HG02678 (cell line): Measurements from ENCODE around the gene MSH5.
"Not testable (repeated sequence)": the region's sequence is repeated elsewhere in the genome, so short reads cannot be mapped to it uniquely, and the experiment has no call there.

Source experiments
- ATAC-seq: cut with Tn5 transposase; IDR thresholded peaks from one replicate; pipeline ENCODE4 v1.9.1; 2021; ENCODE audit warnings: mild to moderate bottlenecking, moderate library complexity; ENCODE audit not compliant: unreplicated experiment

MSH5 gene

DNA sequence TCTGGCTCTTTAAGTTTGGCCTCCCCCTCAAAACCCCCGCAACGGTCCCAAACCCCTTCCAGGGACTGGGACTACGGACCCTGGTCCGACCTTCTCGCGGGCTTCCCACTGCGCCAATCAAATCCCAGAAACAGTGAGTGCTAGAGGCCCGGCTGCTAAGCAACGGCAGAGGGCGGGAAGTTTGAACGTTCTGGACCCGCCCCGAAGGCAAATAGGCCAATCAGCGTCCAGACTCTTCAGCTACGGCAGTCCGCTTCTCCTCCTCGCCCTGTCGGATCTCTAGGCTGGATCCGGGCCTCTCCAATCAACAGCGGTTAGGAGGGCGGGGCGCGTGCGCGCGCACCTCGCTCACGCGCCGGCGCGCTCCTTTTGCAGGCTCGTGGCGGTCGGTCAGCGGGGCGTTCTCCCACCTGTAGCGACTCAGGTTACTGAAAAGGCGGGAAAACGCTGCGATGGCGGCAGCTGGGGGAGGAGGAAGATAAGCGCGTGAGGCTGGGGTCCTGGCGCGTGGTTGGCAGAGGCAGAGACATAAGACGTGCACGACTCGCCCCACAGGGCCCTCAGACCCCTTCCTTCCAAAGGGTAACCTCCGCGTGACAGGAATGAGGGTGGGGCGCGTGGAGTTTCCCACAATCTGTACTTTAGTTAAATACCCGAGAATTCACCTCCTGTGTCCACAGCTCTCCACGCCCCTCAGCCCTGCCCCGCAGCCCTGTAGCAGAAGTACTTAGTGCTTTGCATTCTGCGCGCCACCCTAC, at the start of gene MSH5:
Gene MSH5 (plus strand): TSS at position 367 of the 758 bp plus-strand sequence. CDS start 462 bp downstream, outside the sequence.
- ATAC-seq: peak; percentile 84

DNA sequence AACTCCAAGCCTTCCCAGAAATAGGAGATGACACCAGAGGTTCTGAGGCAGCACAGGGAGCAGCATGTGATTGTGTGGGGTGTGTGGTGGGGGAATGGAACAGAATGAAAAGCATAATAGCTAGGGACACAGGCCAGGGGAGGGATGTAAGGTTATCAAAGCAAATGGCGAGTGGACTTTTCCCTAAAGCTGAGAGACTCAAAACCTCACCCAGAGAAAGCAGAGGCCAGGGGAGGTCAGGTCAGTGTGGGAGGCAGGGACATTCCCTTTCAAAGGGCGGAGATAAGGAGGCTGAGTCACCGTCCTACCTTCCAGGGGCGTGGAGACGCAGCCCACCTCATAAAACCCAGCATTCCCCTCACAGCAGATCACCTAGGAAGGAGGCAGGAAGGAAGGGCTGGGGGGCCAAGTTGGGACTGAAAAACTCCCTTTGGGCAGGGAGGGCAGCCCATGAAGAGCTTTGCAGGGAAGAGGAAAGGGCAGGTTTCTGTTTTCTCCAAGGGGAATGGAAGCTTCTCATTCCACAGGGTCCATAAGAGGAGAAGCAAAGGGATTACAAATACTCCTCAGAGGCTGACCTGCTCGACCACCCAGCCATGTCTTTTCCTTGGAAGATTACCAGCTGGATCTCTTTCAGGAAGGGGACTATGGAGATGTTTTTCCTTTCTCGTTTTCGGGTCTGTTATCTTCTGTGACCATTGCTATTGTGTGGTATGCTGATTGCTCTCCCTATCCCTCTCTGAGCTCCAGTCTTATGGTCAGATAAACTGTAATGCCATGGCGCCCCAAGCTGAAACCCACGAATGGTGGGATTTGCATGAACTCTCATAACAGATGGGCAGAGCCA, 49.4 kb upstream of the MSH5 start:
- no peak for ATAC-seq

DNA sequence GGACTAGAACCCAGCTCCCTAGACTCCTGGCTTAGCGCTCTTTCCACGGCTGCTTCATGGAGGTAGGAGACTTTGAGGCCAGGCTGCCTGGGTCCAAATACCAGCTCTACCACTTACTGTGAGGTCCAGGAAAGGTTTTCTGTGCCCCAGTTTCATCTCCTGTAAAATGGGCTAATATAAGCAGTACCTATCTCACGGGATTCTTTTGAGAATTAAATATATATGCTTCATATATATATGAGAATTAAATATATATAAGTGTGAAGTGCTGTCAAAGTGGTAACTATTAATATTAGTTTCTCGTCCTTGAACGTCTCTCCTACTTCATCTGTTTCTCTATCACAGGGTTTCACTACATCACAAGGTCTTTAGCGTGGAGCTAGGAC, 48.7 kb upstream of the MSH5 start:
- no peak for ATAC-seq

- ATAC-seq: no peak
Measured at GRCh38 chr6:31691564-31692108, 48.2 kb upstream of the MSH5 start.

DNA sequence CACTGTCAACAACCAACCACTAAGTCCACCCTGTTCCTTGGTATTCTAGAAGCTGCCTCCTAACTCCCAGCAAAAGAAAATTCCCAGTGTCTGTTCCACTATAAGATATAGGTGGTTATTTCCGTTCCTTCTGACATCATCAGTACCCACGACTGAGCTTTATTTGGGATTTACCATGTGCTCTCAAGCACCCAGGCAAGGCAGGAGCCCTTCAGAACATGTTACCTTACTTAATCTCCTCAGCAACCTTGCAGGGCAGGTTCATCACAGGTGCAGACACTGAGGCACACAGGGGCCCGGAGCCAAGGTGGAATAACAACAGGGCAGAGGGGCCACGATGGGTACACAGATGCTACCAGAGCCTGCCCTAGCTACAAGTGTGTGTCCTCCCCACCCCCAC, 47.5 kb upstream of the MSH5 start:
- ATAC-seq: no peak

GRCh38 chr6:31692886-31693285, 46.9 kb upstream of the MSH5 start:
- ATAC-seq: no peak

DNA sequence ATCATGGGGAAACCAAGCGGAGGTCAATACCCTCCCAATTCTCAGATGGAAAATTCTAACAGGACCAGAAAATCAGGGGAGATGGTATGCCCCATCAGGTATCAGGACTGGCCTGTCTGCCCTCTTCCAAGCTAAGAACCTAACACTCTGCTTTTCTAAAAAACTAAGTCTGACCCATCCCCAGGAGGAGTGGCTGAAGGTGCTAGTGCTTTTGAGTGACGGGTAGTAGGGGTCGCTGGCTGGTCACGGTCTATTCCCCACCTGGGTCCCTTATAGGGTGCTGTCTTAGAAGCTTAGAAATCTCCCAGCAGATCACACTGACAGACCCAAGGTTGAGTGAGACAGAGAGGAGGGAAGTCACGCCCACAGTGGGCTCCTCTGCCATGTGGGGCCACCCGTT, 46.3 kb upstream of the MSH5 start:
- no peak for ATAC-seq

DNA sequence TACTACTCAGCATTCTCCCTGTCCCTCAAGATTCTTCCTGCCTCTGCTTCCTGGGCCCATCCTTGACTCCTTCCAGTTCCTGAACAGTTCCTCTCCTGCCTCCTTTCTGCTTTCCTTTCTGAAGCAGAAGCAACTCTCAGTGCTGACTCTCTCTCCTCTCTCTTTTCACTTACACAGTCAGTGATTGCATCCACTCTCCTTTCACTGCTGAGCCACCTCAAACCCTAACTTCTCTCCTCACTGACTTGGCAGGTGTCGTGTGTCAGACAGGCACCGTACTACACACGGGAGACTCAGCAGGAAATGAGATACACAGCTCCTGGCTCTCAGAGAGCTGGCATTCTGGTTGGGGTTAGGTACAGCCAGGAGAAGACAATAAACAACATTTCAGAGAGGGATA, 42.2 kb upstream of the MSH5 start:
- no peak for ATAC-seq

GRCh38 chr6:31700740-31701401, 38.9 kb upstream of the MSH5 start:
- no peak for ATAC-seq

GRCh38 chr6:31701666-31702404, 38.0 kb upstream of the MSH5 start:
- ATAC-seq: no peak

DNA sequence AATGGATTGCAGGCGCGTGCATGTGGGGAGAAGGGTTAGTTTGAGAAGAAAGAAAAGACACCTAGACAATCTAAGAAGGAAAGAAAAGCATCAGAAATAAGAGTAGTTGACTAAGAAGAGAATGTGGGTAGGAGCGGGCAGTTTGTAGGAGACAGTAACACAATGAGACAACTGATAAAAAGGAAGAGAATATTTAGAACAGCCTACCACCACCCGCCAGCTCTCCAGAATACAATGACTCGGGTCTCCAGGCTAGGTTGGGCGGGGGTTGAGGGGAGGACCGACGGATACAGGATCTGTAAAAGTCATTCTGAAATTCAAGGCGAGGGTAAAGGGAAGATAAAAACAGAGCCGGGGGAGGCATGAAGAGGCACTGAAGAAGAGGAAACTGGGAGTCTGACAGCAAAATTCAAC, 37.4 kb upstream of the MSH5 start:
- ATAC-seq: no peak

DNA sequence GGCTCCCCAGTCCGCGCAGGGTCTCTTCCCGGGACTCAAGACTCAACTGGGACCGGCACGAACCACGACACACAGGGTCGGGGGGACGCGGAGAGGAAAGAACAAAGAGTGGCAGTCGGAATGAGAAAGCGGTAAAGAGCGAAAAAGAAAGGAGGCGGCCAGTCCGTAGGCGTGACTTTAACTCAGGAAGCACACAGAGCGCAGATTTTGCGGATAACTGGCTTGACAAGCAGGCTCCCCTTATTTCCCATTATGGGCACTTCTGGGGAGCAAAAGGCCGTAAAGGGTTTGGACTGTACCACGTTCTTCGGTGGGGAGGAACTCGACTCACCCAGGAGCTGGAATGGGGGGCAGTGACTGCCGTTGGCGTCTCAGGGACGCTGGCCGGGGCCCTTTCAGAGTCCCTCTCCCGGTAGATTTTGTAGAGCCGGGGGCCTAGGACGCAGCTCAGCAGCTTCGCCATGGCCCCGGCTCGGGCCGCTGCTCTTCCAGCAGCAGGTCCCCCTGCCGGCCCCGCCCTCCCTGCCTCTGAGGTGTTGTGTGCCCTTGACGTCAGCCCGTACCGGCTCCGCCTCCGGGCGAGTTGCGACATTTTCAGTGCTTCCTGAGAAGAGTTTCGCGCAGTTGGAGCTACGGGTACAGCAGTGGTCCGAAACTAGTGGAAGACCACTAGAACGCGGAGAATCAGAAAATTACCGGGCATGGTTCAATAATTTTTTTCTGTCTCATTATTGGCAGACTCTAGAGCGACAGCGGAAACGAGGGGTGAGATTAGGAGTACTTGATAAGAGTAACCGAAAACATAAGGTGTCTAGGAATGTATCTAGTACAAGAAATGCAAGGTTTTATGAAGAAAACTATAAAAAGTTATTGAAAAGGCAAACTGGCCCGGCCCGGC, 36.7 kb upstream of the MSH5 start, which contains the start of gene ABHD16A:
Gene ABHD16A (minus strand): TSS at position 506 of the 898 bp plus-strand sequence. CDS start 43 bp downstream, at position 463.
- peak; percentile 88 for ATAC-seq

DNA sequence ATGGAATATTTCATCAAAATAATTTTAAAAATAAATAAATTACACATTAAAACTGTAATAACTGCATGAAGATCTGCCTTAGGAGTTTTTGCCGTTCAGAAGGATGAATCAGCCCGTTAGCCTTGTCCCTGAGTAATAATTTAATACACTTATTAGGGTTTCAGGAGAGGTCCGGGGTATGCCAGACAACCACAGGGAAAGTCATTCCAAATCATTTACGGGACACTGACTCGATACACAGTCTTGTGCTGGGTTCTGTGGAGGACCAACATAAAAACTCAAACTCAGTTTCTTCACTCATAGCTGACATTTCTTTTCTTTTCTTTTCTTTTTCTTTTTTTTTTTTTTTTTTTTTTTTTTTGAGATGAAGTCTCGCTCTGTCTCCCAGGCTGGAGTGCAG, 33.9 kb upstream of the MSH5 start:
- no peak for ATAC-seq

- ATAC-seq: no peak
Measured at GRCh38 chr6:31706599-31706998, 33.2 kb upstream of the MSH5 start, which contains the start of gene LY6G6F. TSS of gene LY6G6F (plus strand) at chr6:31706866. CDS start at chr6:31706907, 41 bp downstream.

- no peak for ATAC-seq
Measured at GRCh38 chr6:31707701-31708100, 32.1 kb upstream of the MSH5 start.

- no peak for ATAC-seq
Measured at GRCh38 chr6:31708224-31708623, 31.6 kb upstream of the MSH5 start.

DNA sequence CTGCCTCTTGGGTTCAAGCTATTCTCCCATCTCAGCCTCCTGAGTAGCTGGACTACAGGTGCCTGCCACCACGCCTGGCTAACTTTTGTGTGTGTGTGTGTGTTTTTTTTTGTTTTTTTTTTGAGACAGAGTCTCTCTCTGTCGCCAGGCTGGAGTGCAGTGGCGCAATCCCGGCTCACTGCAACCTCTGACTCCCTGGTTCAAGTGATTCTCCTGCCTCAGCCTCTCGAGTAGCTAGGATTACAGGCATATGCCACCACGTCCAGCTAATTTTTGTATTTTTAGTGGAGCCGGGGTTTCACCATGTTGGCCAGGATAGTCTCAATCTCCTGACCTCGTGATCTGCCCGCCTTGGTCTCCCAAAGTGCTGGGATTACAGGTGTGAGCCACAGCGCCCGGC, 30.6 kb upstream of the MSH5 start:
- ATAC-seq: not testable (repeated sequence)

GRCh38 chr6:31710523-31711219, 29.1 kb upstream of the MSH5 start:
- no peak for ATAC-seq

- ATAC-seq: no peak
Measured at GRCh38 chr6:31711233-31711632, 28.6 kb upstream of the MSH5 start.
